NCI-H146 treated with DMSO at 0.1 percent for 48 hours (cell line): ENCODE results near the gene ZBTB21.
"Not testable (repeated sequence)": the region's sequence is repeated elsewhere in the genome, so short reads cannot be mapped to it uniquely, and the experiment has no call there.

Experiments
- DNase-seq: peaks from one replicate; lab custom pipeline; 2025; ENCODE audit not compliant: unreplicated experiment; lab: John Stamatoyannopoulos, UW

ZBTB21 gene

DNA sequence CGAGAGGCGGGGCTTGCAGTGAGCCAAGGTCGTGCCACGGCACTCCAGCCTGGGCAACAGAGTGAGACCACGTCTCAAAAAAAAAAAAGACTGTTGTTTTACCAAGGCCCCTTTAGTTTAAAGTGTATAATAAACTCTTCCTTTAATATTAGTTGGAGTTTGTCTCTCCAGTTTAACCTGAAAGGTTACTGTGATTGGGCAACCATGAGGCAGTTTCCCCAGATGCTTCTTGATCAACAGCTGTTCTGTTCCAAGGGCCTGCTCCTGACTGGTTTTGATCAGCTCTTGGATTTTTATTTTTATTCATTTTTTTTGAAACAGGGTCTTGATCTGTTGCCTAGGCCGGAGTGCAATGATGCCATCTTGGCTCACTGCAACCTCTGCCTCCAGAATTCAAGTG is 38.3 kb downstream of the ZBTB21 start:
- DNase-seq = no peak

DNA sequence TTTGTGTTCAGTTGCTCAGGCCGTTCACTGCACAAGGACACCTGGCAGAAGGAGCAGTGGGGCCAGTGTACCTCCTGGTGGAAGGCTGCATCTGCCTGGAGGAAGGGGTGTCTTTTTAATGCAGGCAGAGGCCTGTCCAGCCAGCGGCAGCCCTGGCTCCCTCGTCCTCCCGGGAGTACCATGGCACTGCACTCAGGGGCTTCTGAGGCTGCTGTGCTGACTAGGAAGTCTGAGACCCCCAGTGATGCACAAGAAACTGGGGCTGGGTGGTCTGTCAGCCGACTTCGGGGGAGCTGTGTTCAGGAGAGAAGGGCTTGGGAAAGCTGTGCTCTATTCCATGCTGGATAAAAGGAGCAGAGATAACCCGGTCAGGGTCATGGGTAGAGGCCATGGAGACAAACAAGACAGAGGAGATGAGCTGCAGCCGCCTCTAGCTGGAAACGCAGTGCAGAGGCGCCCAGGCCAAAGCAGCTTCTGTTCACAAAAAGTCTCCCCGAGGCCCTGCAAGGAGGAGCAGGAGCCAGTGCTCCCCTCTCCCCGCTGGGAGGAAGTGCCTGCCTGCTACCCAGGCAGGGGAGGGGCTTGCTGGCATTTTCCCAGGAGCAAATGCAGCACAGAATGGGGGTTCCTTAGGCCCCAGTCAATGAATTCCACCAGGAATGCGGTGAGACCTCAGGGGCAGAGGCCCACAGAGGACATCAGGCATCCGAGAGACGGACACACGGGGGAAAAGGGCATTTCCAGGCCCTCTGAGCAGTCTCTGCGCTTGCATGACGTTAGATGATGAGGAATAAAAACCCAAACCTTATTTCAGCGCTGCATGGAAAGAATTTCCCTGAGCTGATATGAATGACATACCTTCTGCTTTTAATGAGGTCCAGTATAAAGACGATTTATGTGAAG is 39.2 kb downstream of the ZBTB21 start:
- no peak for DNase-seq

DNA sequence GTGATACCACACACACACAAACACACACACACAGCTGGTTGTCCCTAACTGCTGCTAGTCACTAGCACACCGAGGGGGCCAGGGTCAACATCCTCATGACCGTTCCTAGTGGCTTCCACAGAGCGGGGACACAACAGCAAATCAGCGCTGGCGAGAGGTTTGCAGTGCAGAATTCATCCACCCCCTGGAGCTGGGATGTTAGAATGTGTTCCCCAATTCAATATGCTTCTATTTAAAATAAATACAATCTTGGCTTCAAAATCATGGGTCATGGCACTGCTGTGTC is 40.1 kb downstream of the ZBTB21 start:
- no peak for DNase-seq

DNA sequence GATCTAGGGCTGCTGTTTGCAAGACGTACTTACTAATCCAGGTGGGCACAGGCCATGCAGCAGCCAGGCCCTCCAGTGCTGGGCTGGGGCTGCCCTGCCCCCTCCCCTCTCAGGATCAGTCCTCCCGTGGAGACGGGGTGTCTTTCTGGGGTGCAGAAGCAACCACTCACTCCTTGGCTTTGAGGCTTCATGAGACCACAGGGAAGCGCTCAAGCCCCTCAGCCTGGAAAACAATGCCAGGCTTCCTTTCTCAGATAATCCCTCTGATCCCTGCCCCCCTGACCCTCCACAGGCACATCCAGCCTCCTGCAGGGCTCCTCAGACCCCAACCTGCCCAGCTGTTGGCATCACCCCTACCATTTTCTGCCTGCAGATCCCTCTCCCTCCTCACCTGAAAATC is 42.5 kb downstream of the ZBTB21 start:
- DNase-seq = no peak

DNA sequence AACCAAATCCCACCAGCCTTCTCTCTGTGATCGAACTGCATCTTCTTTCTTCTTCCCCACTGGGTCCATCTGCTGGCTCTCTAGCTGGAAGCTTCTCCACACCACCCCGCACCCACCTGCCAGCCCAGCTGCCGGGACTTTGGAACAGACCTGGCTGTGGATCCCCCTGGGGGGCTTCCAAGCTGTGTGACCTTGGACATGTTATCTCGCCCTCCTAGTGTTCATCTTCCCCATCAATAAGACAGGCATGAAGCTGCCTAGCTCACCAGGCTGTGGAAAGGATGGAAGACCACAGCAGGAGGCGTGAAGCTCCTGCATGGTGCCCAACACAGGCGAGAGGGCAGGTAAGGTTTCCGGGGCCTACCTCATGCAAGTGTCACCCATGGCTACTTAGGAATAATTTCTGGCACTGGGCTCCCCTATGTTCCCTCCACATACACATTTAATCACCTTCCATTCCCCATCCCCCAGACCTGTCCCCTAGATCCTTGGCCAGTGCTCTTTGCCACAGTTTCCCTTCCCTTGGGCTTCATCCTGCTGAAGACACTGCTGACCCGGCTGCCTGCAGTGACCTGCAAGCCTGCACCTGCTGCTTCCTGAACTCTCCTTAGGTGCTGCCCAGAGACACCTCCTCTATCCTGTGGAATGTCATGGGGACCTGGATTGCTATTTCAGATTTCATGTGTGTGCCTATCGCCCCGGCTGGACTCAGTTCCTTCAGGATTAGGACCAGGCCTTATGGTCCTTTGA is 43.1 kb downstream of the ZBTB21 start:
- DNase-seq = no peak

DNA sequence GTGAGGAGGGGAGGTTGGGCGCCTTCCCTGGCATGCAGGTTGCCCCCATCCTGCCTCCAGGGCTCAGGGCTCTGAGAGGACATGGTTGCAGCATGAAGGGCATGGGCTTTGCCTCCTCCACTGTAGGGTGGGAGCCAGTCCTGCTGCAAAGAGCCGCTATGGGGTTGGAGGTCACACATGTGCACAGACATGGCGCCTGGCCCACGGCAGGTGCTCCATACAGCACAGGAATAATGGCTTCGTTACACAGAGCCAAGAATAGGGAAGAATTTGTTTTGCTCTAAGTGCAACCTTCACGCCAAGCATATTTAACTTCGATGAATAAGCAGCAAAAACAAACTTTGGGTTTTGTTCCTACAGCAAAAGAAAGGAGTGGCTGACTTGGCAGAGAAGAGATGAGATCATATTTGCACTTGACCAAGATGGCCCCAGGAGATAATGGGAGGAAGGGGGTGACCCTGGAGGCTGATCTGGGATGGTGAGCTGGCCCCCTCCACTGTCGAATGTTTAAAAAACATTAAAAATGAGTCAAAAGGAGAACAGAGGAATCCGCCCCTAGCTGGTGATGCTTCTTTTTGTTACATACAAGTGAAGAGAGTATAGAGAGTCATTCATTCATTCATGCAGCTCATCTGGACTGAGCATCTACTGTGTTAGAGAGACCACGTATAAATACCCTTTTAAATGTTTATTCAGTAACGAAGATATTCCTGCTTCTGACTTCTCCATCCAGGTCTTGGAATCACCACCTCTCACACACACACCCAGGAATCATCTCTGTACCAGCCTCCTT is 43.9 kb downstream of the ZBTB21 start:
- no peak for DNase-seq

DNA sequence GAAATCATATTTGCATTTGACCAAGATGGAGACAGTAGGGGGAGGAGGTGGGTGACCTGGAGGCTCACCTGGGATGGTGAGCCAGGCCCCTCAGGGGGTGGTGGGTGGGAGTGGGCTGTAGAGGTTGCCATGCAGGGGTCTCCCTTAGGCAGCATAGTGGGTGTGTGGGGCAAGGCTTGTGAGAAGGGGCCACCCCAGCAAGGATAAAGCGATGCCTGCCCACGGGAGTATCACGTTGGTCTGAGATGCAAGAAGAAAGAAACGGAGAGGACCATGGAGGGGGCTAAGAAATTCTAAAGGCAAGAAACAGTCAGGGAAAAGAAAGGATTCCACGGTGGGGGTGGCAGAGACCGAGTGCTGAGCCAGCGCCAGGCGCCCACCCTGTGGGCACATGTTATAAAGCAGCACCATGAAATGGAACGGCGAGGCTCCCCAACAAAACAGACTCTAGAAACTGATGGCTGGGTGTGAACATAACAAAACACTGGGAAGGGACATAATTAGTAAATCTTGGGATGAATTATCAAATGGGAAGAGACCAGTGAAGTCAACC is 44.6 kb downstream of the ZBTB21 start:
- no peak for DNase-seq

DNA sequence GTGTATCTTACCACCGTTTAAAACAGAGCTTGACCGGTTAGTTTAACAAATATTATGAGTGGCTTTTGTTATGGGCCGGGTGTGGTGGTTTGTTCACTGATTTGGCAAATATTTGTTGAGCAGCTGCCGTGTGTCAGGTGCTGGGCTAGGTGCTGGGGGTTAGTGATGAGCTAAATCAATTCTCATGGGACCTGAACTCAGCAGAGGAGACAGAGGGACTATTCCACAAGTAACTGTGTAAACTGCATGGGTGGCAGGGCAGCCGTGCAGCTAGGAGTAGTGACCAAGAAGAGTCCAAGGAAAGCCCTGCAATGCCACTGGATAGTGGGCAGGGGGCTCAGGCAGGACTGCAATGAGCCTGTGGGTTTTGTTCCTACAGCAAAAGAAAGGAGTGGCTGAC is 45.1 kb downstream of the ZBTB21 start:
- peak; percentile 27 for DNase-seq

DNA sequence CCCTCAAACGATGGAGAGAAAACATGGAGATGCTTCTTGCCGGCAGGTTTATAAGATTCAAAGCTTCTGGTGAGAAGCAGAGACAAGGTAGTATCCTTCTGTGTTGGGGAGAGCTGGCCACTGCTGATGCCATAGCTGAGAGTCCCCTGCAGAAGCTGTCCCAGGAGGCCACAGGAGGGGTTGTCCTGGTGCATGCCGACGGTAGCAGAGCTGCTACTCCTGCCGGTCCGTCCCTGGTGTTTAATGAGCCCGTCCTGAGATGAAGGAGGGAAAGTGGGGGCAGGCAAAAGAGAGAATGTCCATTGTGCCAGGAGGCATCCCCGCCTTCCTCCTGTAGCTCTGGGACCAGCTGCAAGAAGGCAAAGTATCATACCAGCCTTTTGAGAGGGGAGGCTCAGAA is 46.0 kb downstream of the ZBTB21 start:
- no peak for DNase-seq

DNA sequence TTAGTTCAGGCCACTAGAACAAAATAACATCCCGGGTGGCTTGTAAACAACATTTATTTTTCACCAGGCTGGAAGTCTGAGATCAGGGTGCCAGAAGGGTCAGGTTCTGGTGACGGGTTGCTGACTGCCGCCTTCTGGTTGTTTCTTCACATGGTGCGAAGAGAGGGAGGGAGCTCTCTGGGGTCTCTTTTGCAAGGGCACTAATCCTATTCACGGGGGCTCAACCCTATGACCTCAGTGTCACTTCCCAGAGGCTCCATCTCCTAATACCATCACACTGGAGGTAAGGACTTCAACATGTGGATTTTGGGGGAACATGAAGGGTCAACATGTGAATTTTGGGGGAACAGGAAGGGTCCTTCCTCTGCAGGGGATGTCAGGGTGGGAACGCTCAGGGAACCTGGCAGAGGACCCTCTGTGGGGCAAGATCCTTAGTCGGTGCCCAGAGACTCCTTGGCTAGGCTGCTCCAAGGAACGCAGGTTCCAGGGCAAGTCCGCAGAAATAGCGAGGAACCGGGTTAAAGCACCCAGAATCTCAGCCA is 47.7 kb downstream of the ZBTB21 start:
- no peak for DNase-seq

DNA sequence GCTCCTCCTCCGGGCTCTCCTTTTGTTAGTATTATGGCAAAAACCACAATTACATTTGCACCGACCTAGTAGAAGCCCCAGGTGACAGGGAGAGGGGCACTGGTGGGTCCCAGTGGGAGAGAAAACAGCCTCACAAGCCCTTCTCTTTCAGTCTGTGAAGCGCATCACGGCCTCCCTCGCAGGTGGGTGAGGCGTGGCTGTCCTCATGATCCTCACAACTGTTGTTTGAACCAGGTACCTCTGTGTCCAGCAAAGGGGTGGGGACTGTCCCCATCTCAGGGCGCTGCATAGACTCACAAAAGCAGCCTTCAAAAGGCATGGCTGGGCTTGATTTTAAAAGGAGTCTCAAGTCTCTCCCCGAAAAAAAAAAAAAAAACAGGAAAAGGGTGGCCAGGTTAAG is 48.4 kb downstream of the ZBTB21 start:
- no peak for DNase-seq

DNA sequence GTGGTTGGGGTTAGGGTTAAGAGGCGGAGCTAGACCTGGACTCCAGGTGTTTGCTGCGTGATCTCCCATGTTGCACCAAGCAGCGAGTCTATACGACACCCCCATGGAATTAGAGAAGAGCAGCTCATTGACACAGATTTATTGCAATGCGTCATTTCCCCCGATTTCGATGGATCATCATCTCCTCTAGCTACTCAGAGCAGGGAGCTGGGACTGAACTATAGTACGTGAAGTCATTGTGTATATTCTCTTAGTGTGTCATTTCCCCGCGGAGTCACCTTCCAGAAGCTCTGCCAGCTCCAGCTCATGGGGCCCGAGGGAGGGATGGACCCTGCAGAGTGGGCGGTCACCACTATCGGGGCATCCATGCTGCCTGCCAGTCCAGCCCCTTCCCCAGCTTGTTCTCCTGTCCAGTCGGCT is 48.9 kb downstream of the ZBTB21 start:
- DNase-seq = no peak

DNA sequence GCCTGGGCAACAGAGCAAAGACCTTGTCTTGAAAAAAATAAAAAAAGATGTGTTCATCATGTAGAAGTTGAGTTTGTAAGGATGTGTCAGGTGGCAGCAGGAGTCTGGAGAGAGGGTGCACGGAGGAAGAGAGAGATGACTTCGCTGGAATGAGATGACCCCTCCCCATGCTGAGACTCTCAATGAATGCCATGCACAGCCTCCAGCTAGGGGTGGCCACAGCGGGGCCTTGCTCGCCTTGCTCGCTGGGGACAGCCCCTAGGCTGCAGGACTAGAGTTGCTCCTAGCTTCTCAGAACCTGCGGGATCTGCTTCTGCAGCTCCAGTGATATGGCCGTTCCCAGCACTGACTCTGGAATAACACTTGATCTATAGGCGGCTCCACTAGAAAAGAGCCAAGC is 49.8 kb downstream of the ZBTB21 start:
- DNase-seq = no peak

DNA sequence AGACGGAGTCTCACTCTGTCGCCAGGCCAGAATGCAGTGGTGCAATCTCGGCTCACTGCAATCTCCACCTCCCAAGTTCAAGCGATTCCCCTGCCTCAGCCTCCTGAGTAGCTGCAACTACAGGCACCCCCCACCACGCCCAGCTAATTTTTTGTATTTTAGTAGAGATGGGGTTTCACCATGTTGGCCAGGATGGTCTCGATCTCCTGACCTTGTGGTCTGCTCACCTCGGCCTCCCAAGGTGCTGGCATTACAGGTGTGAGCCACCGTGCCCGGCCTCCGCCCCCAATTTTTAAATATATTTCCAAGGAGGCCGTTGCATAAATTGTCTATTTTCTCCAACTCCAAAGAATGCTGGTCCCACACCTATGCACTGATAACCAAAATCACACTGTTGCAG is 50.5 kb downstream of the ZBTB21 start:
- not testable (repeated sequence) for DNase-seq

DNA sequence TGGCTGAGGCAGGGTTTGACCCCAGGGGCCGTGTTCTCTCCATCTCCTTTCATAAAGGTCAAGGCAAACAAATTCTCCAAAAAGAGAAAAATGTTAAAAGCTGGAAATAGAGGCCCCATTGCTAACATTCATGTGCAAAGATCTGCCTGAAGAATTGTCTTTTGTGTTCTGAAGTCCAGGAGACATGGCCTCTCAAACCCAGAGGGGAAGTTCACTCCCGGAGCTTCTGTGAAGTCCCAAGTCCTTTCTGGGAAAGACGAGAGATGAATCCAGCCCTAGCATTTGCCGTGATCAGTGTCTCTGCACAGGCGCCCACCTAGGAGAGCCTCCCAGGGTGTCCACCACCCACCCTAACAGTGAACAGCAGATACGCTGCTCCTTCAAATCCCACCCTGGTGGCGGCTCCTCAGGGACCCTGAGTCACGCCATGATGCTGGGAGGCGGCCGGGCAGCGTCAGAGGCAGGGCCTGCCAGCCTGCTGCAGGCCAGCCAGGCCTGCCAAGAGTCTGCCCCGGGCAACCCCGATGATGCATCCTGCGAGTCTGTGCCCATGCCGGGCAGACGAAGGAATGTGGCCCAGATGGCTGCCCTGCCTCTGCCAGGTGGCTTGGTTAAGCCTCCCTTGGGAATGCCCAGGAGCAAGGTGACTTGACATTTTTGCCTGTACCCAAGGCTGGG is 51.1 kb downstream of the ZBTB21 start:
- DNase-seq = no peak

DNA sequence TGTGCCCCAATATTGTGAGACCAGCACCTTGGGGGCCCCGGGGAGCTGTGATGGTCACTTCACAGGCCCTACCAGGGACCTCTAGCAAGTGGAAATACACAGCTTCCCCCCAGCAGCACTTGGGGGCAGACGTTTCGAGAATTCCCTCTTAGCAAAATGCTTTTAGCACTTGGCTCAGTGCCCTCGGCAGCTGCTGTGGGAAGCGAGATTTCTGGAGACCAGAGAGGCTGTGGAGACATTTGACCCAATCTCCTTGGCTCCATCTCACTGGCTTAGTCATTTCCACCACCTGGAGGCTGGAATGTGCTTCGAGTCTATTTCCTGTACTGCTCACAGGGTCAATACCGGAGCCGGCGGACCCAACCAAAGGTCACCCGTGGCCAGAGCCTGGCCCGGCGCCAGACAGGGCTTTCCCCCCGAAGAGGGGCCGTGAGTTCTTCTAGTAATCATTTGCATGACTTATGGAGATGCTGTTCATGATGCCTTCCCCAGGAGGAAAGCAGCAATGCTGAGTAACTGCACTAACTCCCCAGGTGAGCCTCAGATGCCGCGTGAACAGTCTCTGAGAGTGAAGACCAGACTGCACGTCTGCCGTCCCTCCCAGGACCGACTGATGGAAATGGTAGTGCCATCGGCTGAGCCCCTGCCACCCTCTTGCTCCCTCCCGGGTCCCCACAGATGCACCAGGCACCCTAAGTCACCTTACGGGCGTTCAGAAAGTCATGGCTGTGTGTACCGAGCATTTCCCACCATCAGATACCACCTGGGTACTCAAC is 52.0 kb downstream of the ZBTB21 start:
- no peak for DNase-seq

DNA sequence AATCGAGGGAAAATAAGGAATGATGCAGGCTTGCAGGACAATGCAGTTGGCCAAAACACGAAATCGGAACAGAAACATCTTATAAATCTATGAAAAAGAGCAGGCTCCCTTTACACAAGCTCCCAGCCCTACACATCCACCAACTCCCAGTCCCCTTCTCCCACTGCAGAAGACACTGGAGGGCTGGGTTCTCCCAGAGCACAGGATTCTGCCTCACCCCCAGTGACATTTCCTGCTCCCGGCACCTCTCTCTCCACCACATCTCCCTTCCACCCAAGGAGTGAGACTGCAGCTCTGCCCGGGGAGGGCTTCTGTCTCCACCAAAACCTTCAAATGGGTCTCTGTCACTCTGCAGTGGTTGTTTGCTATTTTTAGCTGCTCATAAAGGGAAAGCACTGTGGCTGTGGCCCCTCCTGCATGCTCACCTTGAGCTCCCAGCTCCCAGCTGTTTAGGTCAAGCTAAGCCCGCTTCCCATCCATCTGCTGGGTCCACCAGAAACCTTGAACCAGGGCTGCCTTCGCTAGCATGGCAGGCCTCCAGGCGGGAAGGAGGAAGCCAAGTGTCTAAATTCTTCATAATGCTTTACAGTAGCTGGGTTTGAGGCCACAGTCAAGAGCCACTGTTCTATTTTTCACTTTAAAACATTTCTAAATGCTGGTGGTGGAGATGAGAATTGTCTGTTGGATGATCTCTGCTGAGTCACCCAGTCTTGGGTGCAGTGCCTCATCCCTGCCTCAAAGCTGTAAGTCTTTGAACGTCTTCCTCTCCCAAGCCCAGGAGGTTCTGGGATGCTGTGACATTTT is 53.0 kb downstream of the ZBTB21 start:
- DNase-seq = no peak

DNA sequence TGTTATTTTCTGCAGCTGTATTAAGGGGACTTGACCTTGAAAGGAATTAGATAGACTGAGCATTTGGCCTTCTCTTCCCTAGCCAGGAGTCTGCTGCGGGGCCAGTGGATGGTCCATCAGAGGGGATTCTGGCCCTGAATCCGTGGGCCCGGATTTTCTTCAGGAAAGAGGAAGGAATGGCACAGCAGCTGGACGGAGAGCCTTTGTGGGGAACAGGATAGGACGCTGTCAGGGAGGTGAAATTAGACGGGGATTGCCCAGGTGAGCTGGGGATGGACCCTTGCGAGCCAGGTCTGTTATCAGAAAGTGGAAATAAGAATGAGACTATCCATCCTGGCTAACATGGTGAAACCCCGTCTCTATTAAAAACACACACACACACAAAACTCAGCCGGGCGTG is 54.6 kb downstream of the ZBTB21 start:
- no peak for DNase-seq
